Kidney (tissue), 14 donors: Measurements from ENCODE around the gene RPA1. TPM values are rescaled to one million over a fixed set of nuclear protein-coding genes. Genes with fewer than 3 reads are reported as not detected.

Source experiments
- DNase-seq, 5 donors: peaks; one replicate each; pipeline ENCODE4 v3.0.0-alpha.2; 2013 to 2020
- FAIRE-seq: peaks from 2 replicates; lab custom pipeline; 2012; peaks lifted over from hg19 to GRCh38; lab: Jason Lieb, UNC
- H3K27ac ChIP-seq, 2 donors: one replicate each; pipeline ENCODE4 v1.7.0; 2013; ENCODE audit warnings: low read depth in 2 of 2, low read length in 2 of 2, inconsistent platforms in 1 of 2
- H3K27me3 ChIP-seq: one replicate; pipeline ENCODE4 v1.7.1; 2013; ENCODE audit warnings: low read length, inconsistent platforms; ENCODE audit not compliant: control insufficient read depth, insufficient read depth
- H3K36me3 ChIP-seq, 3 donors: one replicate each; pipeline versions ENCODE4 v1.7.0 to v1.7.1; 2013; ENCODE audit warnings: low read length in 3 of 3, control low read depth in 1 of 3, inconsistent platforms in 1 of 3; ENCODE audit not compliant: insufficient read depth in 3 of 3, control insufficient read depth in 2 of 3
- H3K4me1 ChIP-seq, 3 donors: one replicate each; pipeline versions ENCODE4 v1.7.0 to v1.7.1; 2013; ENCODE audit warnings: low read length in 3 of 3, inconsistent platforms in 1 of 3, low read depth in 1 of 3; ENCODE audit not compliant: control insufficient read depth in 2 of 3, insufficient read depth in 2 of 3
- H3K4me3 ChIP-seq, 3 donors: one replicate each; pipeline versions ENCODE4 v1.7.0 to v1.8.1; 2013; ENCODE audit warnings: low read length in 3 of 3, control low read depth in 1 of 3, inconsistent platforms in 1 of 3
- H3K9ac ChIP-seq, 3 donors: one replicate each; pipeline versions ENCODE4 v1.7.0 to v1.7.1; 2013; ENCODE audit warnings: low read length in 3 of 3, control low read depth in 1 of 3, inconsistent platforms in 1 of 3
- H3K9me3 ChIP-seq, 3 donors: one replicate each; pipeline versions ENCODE4 v1.7.0 to v1.7.1; 2013; ENCODE audit warnings: low read length in 3 of 3, control low read depth in 1 of 3, inconsistent platforms in 1 of 3; ENCODE audit not compliant: control insufficient read depth in 2 of 3, insufficient read depth in 1 of 3
- CTCF ChIP-seq: IDR thresholded peaks from 3 replicates; pipeline ENCODE4 v1.5.1; 2012; ENCODE audit warnings: mild to moderate bottlenecking, moderate library complexity, borderline replicate concordance; ENCODE audit not compliant: insufficient read depth; ENCODE audit errors: extremely low read depth
- intact Hi-C: fragments of 100-400 bp; cut with DNase I; formaldehyde crosslinking; loops from one replicate; pipeline ENCODE4 v1.11.1; 2022
- polyA plus RNA-seq: library from polyadenylated mRNA; stranded (reverse); fragments of 350-450 nt; fragmentation: Illumina TruSeq; extraction: RNeasy Lipid Tissue Mini Kit (QIAGEN cat#74804); gene quantifications from one replicate; pipeline ENCODE4 v1.2.3, GENCODE V29; 2014; ENCODE audit warnings: low read depth, low replicate concordance; ENCODE audit not compliant: insufficient read depth
- total RNA-seq: library from RNA; stranded (reverse); fragmentation: NEBNext Ultra II Directional; extraction: Animal tissue kit (Norgen Biotek cat#: 25700); gene quantifications from one replicate; pipeline ENCODE4 v1.2.1, GENCODE V29; 2021
- donor health status: control.
- donor health status: control.
- donor health status: control.
- donor health status: control.
- donor health status: control.
- donor health status: DM: yes; HTN: yes; CAD: no.
- donor health status: Normal renal cell carcinoma (clear cell type).

RPA1 gene
- total and polyA plus RNA-seq, 2 donors from 2014 or later: 26.1 to 89.0 TPM

GRCh38 chr17:1865252-1866037 lies 35.6 kb downstream of the RPA1 start:
- Histone ChIP-seq H3K9me3 (no peaks in the 10 kb centered on the region), H3K4me3 (no peak overlapping the region), H3K27me3 (no peaks in the 10 kb centered on the region), H3K36me3 (peaks cover 0 to 10% (median 2%) of the 10 kb centered on the region in 3 donors), H3K27ac (no peak overlapping the region), H3K9ac (no peak overlapping the region), H3K4me1 (no peaks in the 10 kb centered on the region)
- TF ChIP-seq CTCF: peak; percentile 39
- FAIRE-seq (peak; percentile 62), DNase-seq (peak in 1 of 5 donors; percentile 9)
- intact Hi-C loops: no loop called here

- no peak overlapping the region for H3K9ac ChIP-seq
- no peaks in the 10 kb centered on the region for H3K9me3 ChIP-seq
- FAIRE-seq (no peak), DNase-seq (no peak)
- H3K27me3 ChIP-seq: no peaks in the 10 kb centered on the region
- intact Hi-C loops: no loop called here
- no peak for TF ChIP-seq CTCF
- H3K36me3 ChIP-seq: peaks cover 0 to 11% (median 2%) of the 10 kb centered on the region in 3 donors
- H3K4me3 ChIP-seq: no peak overlapping the region
- H3K4me1 ChIP-seq: no peaks in the 10 kb centered on the region
- H3K27ac ChIP-seq: no peak overlapping the region
Observed at GRCh38 chr17:1867307-1867706, 37.5 kb downstream of the RPA1 start.

- no peak overlapping the region for H3K27ac ChIP-seq
- H3K9ac ChIP-seq: no peak overlapping the region
- no peak for TF ChIP-seq CTCF
- H3K4me3 ChIP-seq: no peak overlapping the region
- no peak for FAIRE-seq
- no peaks in the 10 kb centered on the region for H3K27me3 ChIP-seq
- H3K9me3 ChIP-seq: no peaks in the 10 kb centered on the region
- peaks cover 0 to 16% (median 5%) of the 10 kb centered on the region in 3 donors for H3K36me3 ChIP-seq
- intact Hi-C loops: no loop called here
- no peaks in the 10 kb centered on the region for H3K4me1 ChIP-seq
- peak in 3 of 5 donors; percentile 14 to 53 (median 46) for DNase-seq
Observed at GRCh38 chr17:1868090-1868489, 38.3 kb downstream of the RPA1 start.

- Histone ChIP-seq H3K4me3 (no peak overlapping the region), H3K4me1 (no peaks in the 10 kb centered on the region), H3K9me3 (no peaks in the 10 kb centered on the region), H3K27me3 (no peaks in the 10 kb centered on the region), H3K36me3 (peaks cover 0 to 29% (median 13%) of the 10 kb centered on the region in 3 donors), H3K27ac (no peak overlapping the region), H3K9ac (no peak overlapping the region)
- intact Hi-C loops: no loop called here
- TF ChIP-seq CTCF: no peak
- DNase-seq (no peak), FAIRE-seq (no peak)
Observed at GRCh38 chr17:1870592-1870991, 40.8 kb downstream of the RPA1 start.
